Neural cell (in vitro differentiated cells): ENCODE data around the gene CSDE1. TPM values are rescaled to one million over a fixed set of nuclear protein-coding genes. Genes with fewer than 3 reads are reported as not detected.

Source experiments
- H2AFZ ChIP-seq: fragments of 200-600, 300-800 bp; sonication (generic), shearing (Covaris generic); 2 replicates; pipeline ENCODE4 v1.6.0; 2014; ENCODE audit warnings: low read depth, mild to moderate bottlenecking, antibody characterized with exemption, low read length, moderate library complexity
- H3F3A ChIP-seq: fragments of 200-600 bp; shearing (Covaris generic); 2 replicates; pipeline ENCODE4 v1.6.1; 2016; ENCODE audit warnings: mild to moderate bottlenecking, moderate library complexity, mixed read lengths, antibody characterized with exemption, low read length; ENCODE audit not compliant: insufficient read depth, poor library complexity, severe bottlenecking
- H3K27ac ChIP-seq: fragments of 200-600, 300-800 bp; sonication (generic), shearing (Covaris generic); 2 replicates; pipeline ENCODE4 v1.5.1; 2014; ENCODE audit warnings: mild to moderate bottlenecking, low read length, moderate library complexity
- H3K27me3 ChIP-seq: fragments of 300-800, 200-600 bp; sonication (generic), shearing (Covaris generic); 2 replicates; pipeline ENCODE4 v1.6.0; 2014; ENCODE audit warnings: mild to moderate bottlenecking, low read depth, low read length, moderate library complexity; ENCODE audit not compliant: insufficient read depth
- H3K36me3 ChIP-seq: fragments of 300-800, 200-600 bp; sonication (generic), shearing (Covaris generic); 2 replicates; pipeline ENCODE4 v1.5.1; 2014; ENCODE audit warnings: mild to moderate bottlenecking, antibody characterized with exemption, low read length, moderate library complexity; ENCODE audit not compliant: insufficient read depth
- H3K4me2 ChIP-seq: fragments of 300-800, 200-600 bp; sonication (generic), shearing (Covaris generic); 2 replicates; pipeline ENCODE4 v1.6.0; 2014; ENCODE audit warnings: mild to moderate bottlenecking, low read length
- H3K4me3 ChIP-seq: fragments of 300-800, 200-600 bp; sonication (generic), shearing (Covaris generic); 2 replicates; pipeline ENCODE4 v1.5.1; 2014; ENCODE audit warnings: mild to moderate bottlenecking, low read length, moderate library complexity
- H3K79me2 ChIP-seq: fragments of 200-600 bp; shearing (Covaris generic); replicated peaks from 2 replicates; pipeline ENCODE4 v1.6.0; 2014; ENCODE audit warnings: mild to moderate bottlenecking, low read length, moderate library complexity; ENCODE audit not compliant: insufficient read depth
- H3K9ac ChIP-seq: fragments of 300-800, 200-600 bp; sonication (generic), shearing (Covaris generic); 2 replicates; pipeline ENCODE4 v1.6.1; 2016; ENCODE audit warnings: mild to moderate bottlenecking, low read length, mixed read lengths
- H3K9me2 ChIP-seq: fragments of 200-600 bp; shearing (Covaris generic); 2 replicates; pipeline ENCODE4 v1.6.1; 2016; ENCODE audit warnings: mild to moderate bottlenecking, low read length, mixed read lengths; ENCODE audit not compliant: insufficient read depth
- H3K9me3 ChIP-seq: fragments of 200-600, 300-800 bp; sonication (generic), shearing (Covaris generic); 2 replicates; pipeline ENCODE4 v1.6.1; 2016; ENCODE audit warnings: mild to moderate bottlenecking, mixed run types, low read length, moderate library complexity, mixed read lengths
- H4K20me1 ChIP-seq: fragments of 200-600 bp; shearing (Covaris generic); 2 replicates; pipeline ENCODE4 v1.6.1; 2016; ENCODE audit warnings: mild to moderate bottlenecking, mixed run types; ENCODE audit not compliant: insufficient read depth
- CTCF ChIP-seq: fragments of 450-650 bp; IDR thresholded peaks from 2 replicates; pipeline ENCODE4 v1.5.1; 2014; ENCODE audit warnings: antibody characterized with exemption, mild to moderate bottlenecking, moderate library complexity; ENCODE audit not compliant: poor library complexity, severe bottlenecking
- EP300 ChIP-seq: fragments of 450-650 bp; conservative IDR thresholded peaks from 2 replicates; pipeline ENCODE4 v1.6.1; 2014; ENCODE audit warnings: antibody characterized with exemption, mild to moderate bottlenecking, moderate library complexity; ENCODE audit not compliant: poor library complexity, severe bottlenecking
- EZH2 ChIP-seq: fragments of 200-600, 300-800 bp; shearing (Covaris generic), sonication (generic); IDR thresholded peaks from 2 replicates; pipeline ENCODE4 v1.6.1; 2014; ENCODE audit warnings: antibody characterized with exemption, low read length, borderline replicate concordance, mild to moderate bottlenecking; ENCODE audit not compliant: insufficient read depth, poor library complexity, severe bottlenecking
- MXI1 ChIP-seq: fragments of 450-650 bp; conservative IDR thresholded peaks from 2 replicates; pipeline ENCODE4 v1.6.1; 2014; ENCODE audit warnings: antibody characterized with exemption, mild to moderate bottlenecking; ENCODE audit not compliant: poor library complexity, severe bottlenecking
- POLR2AphosphoS5 ChIP-seq: IDR thresholded peaks from 2 replicates; pipeline ENCODE4 v1.6.1; 2012
- RAD21 ChIP-seq: fragments of 450-650 bp; conservative IDR thresholded peaks from 2 replicates; pipeline ENCODE4 v1.6.1; 2014; ENCODE audit warnings: antibody characterized with exemption, mild to moderate bottlenecking, moderate library complexity
- REST ChIP-seq: IDR thresholded peaks from 2 replicates; pipeline ENCODE4 v1.6.1; 2012; ENCODE audit warnings: borderline replicate concordance
- SMC3 ChIP-seq: fragments of 450-650 bp; conservative IDR thresholded peaks from 2 replicates; pipeline ENCODE4 v1.6.1; 2014; ENCODE audit warnings: antibody characterized with exemption, mild to moderate bottlenecking, moderate library complexity; ENCODE audit not compliant: poor library complexity
- TAF1 ChIP-seq: IDR thresholded peaks from 2 replicates; pipeline ENCODE4 v1.6.1; 2012; ENCODE audit warnings: low read depth
- polyA plus RNA-seq: library from polyadenylated mRNA; depleted of rRNA; stranded (reverse); fragments of >200 nt; gene quantifications from 2 replicates; pipeline ENCODE4 v1.2.3, GENCODE V29; 2014

Gene CSDE1
- polyA plus RNA-seq, 1 donor from 2014 or later, result 424 TPM

- Histone ChIP-seq H3K9me3 (no peaks in the 10 kb centered on the region), H3K27ac (peak within 1 kb of the TSS; percentile 92), H3K4me2 (peak within 1 kb of the TSS; percentile 85), H3K9me2 (no peaks in the 10 kb centered on the region), H3F3A (no peaks in the 10 kb centered on the region), H3K79me2 (peaks cover 30% of the 10 kb centered on the region), H3K27me3 (no peaks in the 10 kb centered on the region), H4K20me1 (no peaks in the 10 kb centered on the region), H2AFZ (peak within 1 kb of the TSS; percentile 98), H3K9ac (peak within 1 kb of the TSS; percentile 94), H3K36me3 (peaks cover 18% of the 10 kb centered on the region), H3K4me3 (peak within 1 kb of the TSS; percentile 76)
- TF ChIP-seq CTCF (no peak), EZH2 (no peak), RAD21 (peak; percentile 10), EP300 (peak; percentile 52), POLR2AphosphoS5 (peak; percentile 87), REST (no peak), MXI1 (peak; percentile 99), SMC3 (peak; percentile 37), TAF1 (no peak)
Measured at GRCh38 chr1:114716304-114717170, 41.2 kb downstream of the CSDE1 start, which contains the start of gene NRAS. TSS of gene NRAS (minus strand) at chr1:114716771. CDS start at chr1:114716160, 611 bp downstream.

GRCh38 chr1:114715952-114716303 is 41.9 kb downstream of the CSDE1 start:
- peak overlapping the region; percentile 98 for H2AFZ ChIP-seq
- peaks cover 18% of the 10 kb centered on the region for H3K36me3 ChIP-seq
- H3K79me2 ChIP-seq, result peaks cover 30% of the 10 kb centered on the region
- no peaks in the 10 kb centered on the region for H3K27me3 ChIP-seq
- H3K4me3 ChIP-seq, result peak overlapping the region; percentile 76
- peak overlapping the region; percentile 92 for H3K27ac ChIP-seq
- peak overlapping the region; percentile 85 for H3K4me2 ChIP-seq
- peak overlapping the region; percentile 94 for H3K9ac ChIP-seq
- H3K9me3 ChIP-seq, result no peaks in the 10 kb centered on the region
- no peaks in the 10 kb centered on the region for H3F3A ChIP-seq
- H4K20me1 ChIP-seq, result no peaks in the 10 kb centered on the region
- H3K9me2 ChIP-seq, result no peaks in the 10 kb centered on the region
- TF ChIP-seq RAD21, result no peak
- TF ChIP-seq POLR2AphosphoS5, result no peak
- TF ChIP-seq EZH2, result no peak
- TF ChIP-seq SMC3, result no peak
- TF ChIP-seq TAF1, result no peak
- no peak for TF ChIP-seq EP300
- TF ChIP-seq REST, result no peak
- no peak for TF ChIP-seq CTCF
- no peak for TF ChIP-seq MXI1
